Subcutaneous adipose tissue (tissue), 4 donors: ENCODE data around the gene JAK3. TPM values are rescaled to one million over a fixed set of nuclear protein-coding genes. Genes with fewer than 3 reads are reported as not detected.

ENCODE experiments used
- total RNA-seq, 4 donors: library from RNA; depleted of rRNA; stranded (reverse); fragments of >200 nt; gene quantifications; one replicate each; pipeline ENCODE4 v1.1.0, GENCODE V29; 2016
- TF ChIP-seq, protein P1 (sequence below): fragments of 450-650 bp; IDR thresholded peaks from one replicate; pipeline ENCODE4 v1.5.1; 2016; ENCODE audit warnings: low read depth, mild to moderate bottlenecking, control low read depth, antibody characterized with exemption, moderate library complexity

Gene JAK3
- total RNA-seq, 4 donors from 2014 or later, result 2.3 to 5.1 (median 3.9) TPM

DNA sequence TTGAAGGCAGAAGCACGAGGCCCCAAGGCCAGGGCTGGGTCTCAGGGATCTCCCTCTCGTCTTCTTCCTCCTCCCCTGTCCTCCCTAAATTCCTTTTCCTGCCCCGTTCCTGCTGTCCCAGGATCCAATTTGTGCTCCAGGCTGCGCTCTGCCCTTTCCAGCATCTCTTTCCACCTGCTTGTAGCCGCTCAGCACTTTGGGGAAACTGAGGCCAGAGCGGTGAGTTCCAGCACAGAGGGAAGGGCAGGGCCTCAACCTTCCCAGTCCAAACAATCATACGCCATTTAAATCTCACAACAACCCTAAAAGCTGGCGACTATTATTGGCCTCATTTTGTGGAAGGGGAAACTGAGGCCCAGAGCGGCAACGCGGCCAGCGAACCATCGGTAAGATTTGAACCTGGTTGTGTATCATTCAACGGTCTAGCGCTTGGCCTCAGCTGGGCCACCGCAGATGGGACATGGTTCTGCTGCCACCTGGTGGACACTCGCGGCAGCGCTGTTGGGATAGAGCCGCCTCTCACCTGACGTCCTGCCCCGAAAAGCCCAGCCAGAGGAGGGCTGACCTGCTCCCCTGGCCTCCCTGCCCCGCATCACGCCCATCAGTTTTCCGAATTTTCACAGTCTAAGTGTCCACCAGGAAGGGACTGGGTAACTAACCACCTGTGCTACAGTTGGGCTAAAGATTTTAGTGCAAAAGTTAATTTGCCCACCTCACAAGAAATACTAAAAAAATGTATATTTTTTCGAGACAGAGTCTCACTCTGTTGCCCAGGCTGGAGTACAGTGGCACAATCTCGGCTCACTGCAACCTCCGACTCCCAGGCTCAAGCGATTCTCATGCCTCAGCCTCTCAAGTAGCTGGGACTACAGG lies 7.7 kb upstream of the JAK3 start:
- TF ChIP-seq, protein P1, sequence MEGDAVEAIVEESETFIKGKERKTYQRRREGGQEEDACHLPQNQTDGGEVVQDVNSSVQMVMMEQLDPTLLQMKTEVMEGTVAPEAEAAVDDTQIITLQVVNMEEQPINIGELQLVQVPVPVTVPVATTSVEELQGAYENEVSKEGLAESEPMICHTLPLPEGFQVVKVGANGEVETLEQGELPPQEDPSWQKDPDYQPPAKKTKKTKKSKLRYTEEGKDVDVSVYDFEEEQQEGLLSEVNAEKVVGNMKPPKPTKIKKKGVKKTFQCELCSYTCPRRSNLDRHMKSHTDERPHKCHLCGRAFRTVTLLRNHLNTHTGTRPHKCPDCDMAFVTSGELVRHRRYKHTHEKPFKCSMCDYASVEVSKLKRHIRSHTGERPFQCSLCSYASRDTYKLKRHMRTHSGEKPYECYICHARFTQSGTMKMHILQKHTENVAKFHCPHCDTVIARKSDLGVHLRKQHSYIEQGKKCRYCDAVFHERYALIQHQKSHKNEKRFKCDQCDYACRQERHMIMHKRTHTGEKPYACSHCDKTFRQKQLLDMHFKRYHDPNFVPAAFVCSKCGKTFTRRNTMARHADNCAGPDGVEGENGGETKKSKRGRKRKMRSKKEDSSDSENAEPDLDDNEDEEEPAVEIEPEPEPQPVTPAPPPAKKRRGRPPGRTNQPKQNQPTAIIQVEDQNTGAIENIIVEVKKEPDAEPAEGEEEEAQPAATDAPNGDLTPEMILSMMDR, result no peak

DNA sequence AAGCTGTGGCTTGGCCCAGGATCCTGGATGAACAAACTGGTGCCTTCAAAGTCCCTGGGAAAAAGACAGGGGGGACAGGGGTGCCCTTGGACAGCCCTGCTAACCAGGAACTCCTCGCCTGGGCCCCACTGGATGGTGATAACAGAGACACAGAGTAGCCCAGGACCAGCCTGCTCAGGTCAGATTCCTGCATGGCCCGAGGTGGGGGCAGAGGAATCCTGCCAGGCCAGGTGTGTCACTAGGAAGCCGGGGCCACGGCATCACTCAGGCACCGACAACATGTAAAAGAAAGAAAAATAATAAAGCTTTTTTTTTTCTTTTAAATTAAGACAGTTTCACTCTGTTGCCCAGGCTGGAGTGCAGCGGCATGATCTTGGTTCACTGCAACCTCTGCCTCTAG lies 6.3 kb upstream of the JAK3 start:
- TF ChIP-seq, protein P1, result no peak

DNA sequence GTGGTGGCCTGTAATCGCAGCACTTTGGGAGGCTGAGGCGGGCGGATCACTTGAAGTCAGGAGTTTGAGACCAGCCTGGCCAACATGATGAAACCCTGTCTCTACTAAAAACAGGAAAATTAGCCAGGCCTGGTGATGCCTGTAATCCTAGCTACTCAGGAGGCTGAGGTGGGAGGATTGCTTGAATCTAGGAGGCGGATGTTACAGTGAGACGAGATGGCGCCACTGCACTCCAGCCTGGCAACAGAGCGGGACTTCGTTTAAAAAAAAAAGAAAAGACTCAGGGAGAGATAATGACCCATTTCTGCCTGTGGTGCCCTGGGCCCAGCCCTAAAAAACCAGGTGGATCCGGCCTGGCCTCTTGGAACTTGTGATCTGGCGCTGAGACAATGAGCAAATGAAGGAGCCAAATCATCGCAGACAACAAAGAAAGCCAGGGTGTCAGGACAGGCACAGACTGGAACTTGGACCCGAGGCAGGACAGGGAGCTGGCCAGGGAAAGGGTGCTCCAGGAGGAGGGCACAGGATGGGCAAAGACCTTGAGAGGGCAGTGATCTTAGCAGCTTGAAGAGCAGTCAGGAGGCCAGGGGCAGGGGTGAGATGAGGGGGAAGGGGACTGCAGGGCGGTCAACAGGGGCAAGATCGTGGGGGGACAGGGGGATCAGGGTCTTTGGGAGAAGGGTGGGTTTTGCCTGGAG lies 962 bp upstream of the JAK3 start:
- TF ChIP-seq, protein P1, result no peak

DNA sequence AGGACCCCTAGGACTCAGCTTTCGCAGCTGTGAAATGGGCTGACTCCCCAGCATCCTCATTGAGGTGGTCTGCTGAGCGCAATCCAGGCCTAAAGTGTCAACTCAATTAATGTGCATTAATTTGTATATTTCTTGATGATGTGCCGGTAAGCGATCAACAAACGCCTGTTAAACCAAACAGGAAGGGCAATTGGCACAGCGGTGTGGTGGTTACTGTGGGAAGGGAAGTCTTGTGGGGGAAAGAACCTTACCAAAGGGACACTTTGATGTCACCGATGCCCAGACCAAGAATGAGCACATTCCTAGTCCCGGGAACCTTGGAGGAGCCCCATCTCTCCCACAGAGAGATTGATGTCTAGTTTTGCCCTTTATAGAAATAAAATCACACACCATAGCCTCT lies 1.6 kb downstream of the JAK3 start:
- TF ChIP-seq, protein P1, result no peak

DNA sequence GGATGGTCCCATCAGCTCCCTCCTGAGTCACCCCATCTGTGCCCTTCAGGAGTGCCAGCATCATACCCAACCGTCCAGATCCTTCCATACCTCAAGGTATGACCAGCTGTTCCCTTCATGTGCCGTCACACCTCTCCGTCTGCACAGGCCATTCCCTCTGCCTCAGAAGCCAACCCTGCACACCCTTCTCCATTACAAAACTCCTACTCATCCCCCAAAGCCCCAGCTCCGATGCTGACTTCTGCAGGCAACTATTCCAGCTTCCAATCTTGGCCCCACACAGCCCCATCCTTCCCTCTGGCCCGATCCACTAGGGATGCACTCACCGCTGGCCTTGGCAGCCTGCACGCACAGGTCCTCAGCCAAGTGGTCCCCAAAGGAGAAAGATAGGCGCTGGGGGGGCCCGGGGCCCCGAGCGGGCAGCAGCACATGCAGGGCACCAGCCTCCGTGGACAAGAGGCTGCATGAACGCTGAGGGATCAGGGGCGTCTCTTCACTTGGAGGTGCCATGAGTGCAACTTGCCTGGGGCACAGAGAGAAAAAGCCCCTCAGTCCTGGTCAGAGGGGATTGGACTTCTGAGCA lies 3.8 kb downstream of the JAK3 start:
- TF ChIP-seq, protein P1, result no peak

DNA sequence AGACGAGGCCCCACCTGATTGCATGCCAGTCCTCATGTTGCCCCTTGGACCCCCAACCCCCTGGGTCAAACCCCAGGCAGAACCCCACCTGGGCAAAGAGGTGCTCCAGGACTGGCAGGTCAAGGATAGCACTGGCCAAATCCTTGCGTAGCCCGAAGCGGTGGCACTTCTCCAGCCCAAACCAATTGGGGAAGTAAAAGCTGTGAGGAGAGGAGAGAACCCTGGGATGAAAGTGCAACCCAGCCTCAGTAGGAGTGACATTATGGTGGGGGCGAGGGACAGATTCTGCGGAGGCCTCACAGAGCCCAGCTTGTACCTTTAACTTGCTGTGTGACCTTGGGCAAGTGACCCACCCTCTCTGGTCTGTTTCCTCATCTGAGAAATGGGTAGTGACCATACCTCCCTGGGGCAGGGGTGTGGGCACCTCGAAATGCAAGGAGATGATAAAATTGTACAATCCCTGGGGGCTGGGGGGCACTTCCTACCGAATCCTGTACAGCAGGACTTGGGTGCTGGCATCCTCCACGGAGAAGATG lies 4.4 kb downstream of the JAK3 start:
- TF ChIP-seq, protein P1, result no peak

DNA sequence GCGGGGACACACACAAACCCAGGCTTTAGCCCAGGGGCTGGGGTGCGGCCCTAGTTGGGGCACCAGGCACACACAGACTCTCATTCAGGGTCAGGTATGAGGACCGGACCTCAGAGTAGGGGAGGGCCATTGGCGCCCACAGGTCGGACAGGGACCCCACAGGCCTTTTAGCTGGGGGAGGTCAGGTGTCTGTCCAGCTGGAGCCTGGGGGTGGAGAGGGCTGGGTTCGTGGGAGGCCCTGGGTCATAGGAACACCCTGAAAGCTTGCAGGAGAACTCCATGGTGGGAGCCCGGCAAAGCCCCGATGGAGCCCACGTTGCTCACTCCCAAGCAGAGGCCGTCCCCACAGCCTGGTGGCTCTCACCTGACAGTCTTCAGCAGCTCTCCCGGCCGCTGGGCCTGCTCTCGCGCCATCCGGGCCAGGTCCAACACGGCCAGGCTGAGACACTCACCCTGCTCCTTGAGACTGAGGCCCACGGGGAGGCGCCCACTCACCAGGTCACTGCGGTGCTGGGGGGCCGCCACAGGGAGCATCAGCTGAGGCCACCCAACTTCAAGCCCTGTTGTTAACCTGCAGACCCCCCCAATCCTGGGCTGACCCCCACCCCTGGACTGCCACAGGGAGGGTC lies 5.0 kb downstream of the JAK3 start:
- TF ChIP-seq, protein P1, result no peak
